ENCODE data around the gene COPE.

DNA sequence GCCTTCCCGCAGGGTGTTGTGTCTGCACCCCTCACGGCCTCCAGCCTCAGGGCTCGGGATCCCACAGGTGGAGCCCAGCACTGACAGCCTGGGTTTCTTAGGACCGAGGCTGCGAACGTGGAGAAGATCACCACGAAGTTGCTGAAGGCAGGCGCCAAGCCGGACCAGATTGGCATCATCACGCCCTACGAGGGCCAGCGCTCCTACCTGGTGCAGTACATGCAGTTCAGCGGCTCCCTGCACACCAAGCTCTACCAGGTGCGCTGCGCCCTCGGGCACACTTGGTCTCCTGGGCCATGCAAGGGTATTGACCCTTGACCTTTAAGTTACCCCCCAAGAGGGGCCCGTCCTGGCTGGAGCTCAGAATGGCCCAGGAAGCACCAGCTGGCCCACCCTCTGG is 58.5 kb downstream of the COPE start:
- no peak for TF ChIP-seq EZH2 (IDR thresholded peaks at IDR 0.05; ENCODE audit: borderline replicate concordance, insufficient read depth, low read length, poor library complexity, severe bottlenecking)
- TF ChIP-seq CTCF (IDR thresholded peaks at IDR 0.05; ENCODE audit: poor library complexity, severe bottlenecking), result no peak
- no peak for TF ChIP-seq EP300 (conservative IDR thresholded peaks at IDR 0.05; ENCODE audit: poor library complexity, severe bottlenecking)
